ENCODE data around the gene BCL2L1.

Gene BCL2L1

DNA sequence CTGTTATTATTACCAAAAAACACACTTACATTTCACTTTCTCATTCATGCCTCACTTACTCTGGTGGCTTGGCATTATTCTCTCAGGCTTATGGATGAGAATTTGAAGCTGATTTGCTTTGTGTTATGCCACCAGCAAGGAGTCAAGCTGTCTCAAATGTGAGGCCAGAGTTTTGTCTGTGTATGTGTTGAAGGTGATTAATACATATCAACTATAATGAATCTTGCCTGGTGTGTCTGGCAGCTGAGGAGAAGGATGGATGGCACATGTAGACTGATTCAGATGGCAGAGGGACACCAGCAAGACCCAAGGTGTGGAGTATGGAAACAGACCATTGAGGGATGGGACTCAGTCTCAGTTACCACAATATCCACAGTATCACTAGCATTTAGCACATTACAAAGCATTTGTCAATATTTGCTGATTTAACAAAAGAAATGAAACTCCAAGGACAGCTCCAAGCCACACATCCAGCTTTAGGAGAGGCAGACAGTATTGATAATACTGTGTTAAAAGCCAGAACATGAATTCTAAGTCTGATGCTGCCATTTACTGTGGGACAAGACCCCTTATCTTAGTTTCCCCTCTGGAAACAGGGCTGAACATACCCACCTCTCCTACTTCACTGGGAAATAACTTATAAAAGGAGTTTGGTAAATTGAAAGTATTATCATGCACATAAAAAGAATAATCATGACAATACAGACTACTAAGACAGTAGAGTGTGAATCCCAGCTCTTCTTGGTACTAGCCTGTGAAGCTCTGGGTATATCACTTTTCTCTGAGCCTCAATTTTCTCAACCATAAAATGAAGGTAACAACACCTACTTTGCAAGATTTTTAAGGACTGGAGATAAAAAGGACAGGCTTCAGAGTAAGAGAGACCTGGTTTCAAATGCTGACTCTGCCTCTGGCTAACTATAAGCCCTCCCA, 11.2 kb downstream of the BCL2L1 start:
- TF ChIP-seq, protein P1, sequence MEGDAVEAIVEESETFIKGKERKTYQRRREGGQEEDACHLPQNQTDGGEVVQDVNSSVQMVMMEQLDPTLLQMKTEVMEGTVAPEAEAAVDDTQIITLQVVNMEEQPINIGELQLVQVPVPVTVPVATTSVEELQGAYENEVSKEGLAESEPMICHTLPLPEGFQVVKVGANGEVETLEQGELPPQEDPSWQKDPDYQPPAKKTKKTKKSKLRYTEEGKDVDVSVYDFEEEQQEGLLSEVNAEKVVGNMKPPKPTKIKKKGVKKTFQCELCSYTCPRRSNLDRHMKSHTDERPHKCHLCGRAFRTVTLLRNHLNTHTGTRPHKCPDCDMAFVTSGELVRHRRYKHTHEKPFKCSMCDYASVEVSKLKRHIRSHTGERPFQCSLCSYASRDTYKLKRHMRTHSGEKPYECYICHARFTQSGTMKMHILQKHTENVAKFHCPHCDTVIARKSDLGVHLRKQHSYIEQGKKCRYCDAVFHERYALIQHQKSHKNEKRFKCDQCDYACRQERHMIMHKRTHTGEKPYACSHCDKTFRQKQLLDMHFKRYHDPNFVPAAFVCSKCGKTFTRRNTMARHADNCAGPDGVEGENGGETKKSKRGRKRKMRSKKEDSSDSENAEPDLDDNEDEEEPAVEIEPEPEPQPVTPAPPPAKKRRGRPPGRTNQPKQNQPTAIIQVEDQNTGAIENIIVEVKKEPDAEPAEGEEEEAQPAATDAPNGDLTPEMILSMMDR (IDR thresholded peaks at IDR 0.05), result no peak
- intact Hi-C loops (cut with DNase I; ENCODE audit: low total_unique reads), result no loop called here
- Histone ChIP-seq H3K9me3 (no peaks in the 10 kb centered on the region), H3K27ac (peak overlapping the region; percentile 97 to 99), H3K4me1 (peaks cover 0 to 99% (median 75%) of the 10 kb centered on the region in 4 donors), H3K4me3 (peak overlapping the region; percentile 2 to 42), H3K36me3 (peaks cover 11 to 31% (median 22%) of the 10 kb centered on the region in 3 donors), H3K27me3 (no peaks in the 10 kb centered on the region)
- DNase-seq, result no peak

DNA sequence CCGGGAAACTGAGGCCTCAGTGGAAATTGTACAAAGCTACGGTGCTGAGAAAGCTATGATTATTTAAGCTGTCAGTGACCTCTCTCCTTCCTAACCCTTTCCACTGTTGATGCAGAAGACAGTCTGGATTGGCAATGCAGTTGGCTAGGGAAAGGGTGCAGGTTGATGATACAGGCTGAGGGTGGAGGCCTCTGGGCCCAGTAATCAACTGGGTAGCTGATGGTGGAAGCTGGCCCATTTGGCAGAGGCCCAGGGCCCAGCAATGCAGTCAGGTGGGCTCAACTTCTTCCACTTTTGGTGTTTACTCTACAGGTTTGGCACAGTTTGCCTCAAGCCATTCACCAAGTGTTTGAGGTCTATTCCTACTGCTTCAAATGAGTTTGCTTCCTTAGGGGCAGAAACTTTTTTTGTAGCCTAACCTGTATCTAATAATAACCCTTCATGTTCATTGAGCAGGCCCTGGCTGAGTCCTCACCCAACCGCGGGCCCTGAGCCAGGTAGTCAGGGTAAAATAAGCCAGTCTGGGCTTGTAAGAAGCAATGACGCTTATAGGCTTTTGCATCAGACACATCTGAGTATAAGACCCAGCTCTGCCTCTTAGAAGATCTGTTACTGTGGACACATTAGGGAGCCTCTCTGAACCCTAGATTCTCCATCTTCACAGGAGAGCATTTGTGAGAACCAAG, 12.1 kb downstream of the BCL2L1 start:
- peaks cover 0 to 99% (median 75%) of the 10 kb centered on the region in 4 donors for H3K4me1 ChIP-seq
- TF ChIP-seq, protein P1 (IDR thresholded peaks at IDR 0.05), result no peak
- DNase-seq, result no peak
- intact Hi-C loops (cut with DNase I; ENCODE audit: low total_unique reads), result no loop called here
- H3K27me3 ChIP-seq, result no peaks in the 10 kb centered on the region
- H3K9me3 ChIP-seq, result no peaks in the 10 kb centered on the region
- H3K27ac ChIP-seq, result peak overlapping the region; percentile 97 to 99
- H3K36me3 ChIP-seq, result peaks cover 11 to 31% (median 30%) of the 10 kb centered on the region in 3 donors
- no peak overlapping the region for H3K4me3 ChIP-seq

DNA sequence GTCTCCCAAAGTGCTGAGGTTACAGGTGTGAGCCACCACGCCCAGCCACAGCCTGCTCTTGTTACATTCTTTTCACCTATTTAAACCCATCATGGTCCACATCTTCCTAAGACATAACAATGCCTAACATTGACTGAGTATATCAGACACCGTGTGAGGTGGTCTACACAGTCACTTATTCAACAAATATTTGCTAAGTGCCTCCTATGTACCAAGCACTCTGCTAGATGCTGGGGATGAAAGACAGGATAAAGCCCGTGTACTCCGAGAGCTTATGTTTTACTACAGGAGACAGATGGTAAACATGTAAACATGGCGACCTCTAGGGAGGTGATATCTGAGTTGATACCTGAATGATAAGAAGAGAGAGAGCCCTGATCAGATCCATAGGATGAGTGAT, 12.7 kb downstream of the BCL2L1 start:
- DNase-seq, result no peak
- H3K27ac ChIP-seq, result peak overlapping the region; percentile 97 to 99
- no peak overlapping the region for H3K4me3 ChIP-seq
- intact Hi-C loops (cut with DNase I; ENCODE audit: low total_unique reads), result no loop called here
- H3K4me1 ChIP-seq, result peaks cover 0 to 99% (median 76%) of the 10 kb centered on the region in 4 donors
- no peaks in the 10 kb centered on the region for H3K9me3 ChIP-seq
- H3K36me3 ChIP-seq, result peaks cover 11 to 32% (median 31%) of the 10 kb centered on the region in 3 donors
- TF ChIP-seq, protein P1 (IDR thresholded peaks at IDR 0.05), result no peak
- no peaks in the 10 kb centered on the region for H3K27me3 ChIP-seq

DNA sequence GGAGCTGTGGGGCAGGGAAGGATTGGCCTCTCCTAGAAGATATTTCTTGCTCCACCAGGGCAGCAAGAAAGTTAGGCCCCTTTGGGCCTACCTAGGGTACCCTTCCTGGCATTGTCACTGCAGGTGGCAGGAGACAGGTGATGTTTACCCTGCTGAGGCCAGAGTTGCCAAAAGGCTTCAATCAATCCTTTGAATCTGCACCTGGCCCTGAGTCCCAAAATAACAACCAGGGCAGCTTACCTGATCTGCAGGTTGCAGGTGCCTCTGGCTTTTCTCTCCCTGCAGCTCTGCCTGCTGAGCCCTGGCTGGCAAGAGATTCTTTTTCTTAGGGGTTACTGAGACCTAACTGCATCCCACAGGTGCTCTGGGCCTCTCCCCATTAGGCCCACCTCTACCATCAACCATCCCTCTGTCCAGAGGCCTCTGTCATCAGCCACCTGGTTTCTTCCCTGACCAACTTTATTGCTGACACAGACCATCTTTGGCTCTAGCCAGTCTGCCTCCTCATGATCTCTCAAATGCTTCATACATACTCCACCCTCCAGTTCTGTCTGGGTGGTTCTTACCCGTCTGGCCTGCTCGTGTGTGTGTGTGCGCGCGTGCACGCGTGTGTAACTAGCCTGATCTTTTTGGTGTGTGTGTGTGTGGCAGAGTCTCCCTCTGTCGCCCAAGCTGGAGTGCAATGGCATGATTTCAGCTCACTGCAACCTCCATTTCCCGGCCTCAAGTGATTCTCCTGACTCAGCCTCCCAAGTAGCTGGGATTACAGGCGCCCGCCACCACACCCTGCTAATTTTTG, 13.7 kb downstream of the BCL2L1 start:
- no peaks in the 10 kb centered on the region for H3K9me3 ChIP-seq
- DNase-seq, result no peak
- no peaks in the 10 kb centered on the region for H3K27me3 ChIP-seq
- intact Hi-C loops (cut with DNase I; ENCODE audit: low total_unique reads), result no loop called here
- H3K27ac ChIP-seq, result peak overlapping the region; percentile 52 to 97
- peaks cover 11 to 31% (median 25%) of the 10 kb centered on the region in 3 donors for H3K36me3 ChIP-seq
- TF ChIP-seq, protein P1 (IDR thresholded peaks at IDR 0.05), result no peak
- peaks cover 0 to 99% (median 75%) of the 10 kb centered on the region in 4 donors for H3K4me1 ChIP-seq
- H3K4me3 ChIP-seq, result no peak overlapping the region
